GM21360 (cell line): ENCODE measurements around the gene ASCL2.
"Not testable (repeated sequence)": the region's sequence is repeated elsewhere in the genome, so short reads cannot be mapped to it uniquely, and the experiment has no call there.

ENCODE experiments used
- ATAC-seq: cut with Tn5 transposase; IDR thresholded peaks from one replicate; pipeline ENCODE4 v1.9.1; 2021; ENCODE audit warnings: mild to moderate bottlenecking, moderate library complexity; ENCODE audit not compliant: unreplicated experiment

The ASCL2 gene

DNA sequence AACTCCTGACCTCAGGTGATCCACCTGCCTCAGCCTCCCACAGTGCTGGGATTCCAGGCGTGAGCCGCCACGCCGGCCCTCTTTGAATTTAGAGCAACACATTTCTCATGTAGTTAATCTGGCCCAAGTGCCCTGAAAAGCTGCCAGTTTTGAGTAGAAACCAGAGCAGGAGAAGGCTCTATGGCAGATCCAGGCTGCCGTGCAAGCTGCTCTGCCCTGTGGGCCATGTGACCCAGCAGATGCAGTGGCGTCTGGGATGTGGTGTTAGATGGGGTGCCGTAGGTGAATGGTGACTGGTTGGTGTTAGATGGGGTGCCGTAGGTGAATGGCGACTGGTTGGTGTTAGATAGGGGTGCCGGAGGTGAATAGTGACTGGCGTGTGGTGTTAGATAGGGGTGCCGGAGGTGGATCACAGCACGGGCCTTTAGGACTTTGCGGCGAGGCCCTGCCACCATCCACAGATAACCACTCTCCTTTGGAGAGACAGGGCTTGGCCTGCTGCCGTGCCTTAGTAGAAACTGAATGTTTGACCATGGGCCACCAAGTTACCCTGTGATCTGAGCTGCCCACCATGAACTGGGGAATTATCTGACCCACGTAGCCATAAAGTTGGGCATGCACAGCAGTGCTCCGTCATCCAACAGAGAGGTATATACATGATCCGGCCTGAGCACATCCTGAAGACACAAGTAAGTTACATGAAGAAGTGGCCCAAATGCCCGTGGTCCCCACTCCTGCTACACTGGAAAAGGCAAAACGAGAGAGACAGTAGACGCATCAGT is 32.7 kb downstream of the ASCL2 start:
- no peak for ATAC-seq

DNA sequence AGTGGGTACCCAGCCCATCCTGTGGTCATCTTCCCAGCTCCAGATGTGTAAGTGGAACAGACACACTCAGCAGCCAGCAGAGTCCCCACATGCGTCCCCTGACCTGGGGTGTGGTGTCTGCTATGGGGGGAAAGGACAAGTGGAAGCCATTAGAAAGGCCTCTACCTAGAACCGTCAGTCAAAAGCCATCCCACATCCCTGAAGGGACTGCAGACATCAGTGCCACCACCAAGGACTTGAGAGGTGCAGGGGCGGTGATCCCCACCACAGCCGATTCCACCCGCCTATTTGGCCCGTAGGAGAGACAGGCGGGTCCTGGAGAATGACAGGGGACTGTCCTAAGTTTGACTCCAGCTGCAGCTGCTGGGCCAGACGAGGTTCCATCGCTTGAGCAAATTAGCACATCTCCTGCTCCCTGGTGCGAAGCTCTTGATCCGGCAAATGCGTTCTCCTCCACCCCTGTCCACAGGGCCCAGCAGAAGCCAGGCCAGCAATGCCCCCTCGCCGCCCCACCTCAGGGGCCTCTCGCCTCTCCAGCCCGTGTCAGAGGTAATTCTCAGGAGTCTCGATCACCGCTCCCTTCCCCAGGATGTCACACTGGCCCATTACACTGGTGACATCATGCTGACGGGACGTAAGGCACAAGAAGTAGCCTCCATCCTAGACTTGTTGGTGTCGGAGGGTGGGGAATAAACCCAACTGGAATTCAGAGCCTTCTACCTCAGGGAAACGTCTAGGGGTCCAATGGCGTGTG is 33.8 kb downstream of the ASCL2 start:
- ATAC-seq: not testable (repeated sequence)

DNA sequence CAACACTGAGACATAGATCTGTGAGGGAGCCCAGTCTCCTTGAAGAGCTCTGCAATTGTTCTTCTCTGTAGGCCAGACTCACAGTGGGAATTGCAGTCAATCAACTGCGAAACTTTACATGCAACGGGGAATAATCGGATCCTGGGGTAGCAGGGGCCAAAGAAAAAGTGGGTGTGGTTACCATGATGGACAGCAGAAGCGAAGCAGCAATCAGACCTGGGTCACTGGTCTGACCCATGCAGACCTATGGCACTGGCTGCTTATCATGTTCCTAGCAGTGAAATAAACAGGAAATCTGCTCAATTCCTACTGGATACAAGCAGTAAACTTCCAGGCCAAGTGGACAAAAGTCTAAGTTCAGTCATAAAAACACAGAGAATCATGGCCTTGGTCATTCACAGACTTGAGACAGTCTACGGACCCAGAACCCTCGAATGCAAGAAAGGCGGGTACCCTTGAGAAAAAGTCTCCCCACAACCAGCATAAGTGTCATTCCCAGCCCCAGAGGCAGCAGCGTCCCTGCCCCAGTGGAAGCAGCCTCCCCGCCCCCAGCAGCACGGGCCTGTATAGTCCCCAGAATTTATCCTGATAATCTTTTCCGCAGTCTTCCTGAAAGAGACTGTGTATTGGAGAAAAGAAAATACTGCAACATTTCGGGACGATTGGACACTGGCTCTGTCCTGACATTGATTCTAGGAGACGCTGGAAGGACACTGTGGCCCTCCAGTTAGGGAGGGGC is 34.6 kb downstream of the ASCL2 start:
- no peak for ATAC-seq

DNA sequence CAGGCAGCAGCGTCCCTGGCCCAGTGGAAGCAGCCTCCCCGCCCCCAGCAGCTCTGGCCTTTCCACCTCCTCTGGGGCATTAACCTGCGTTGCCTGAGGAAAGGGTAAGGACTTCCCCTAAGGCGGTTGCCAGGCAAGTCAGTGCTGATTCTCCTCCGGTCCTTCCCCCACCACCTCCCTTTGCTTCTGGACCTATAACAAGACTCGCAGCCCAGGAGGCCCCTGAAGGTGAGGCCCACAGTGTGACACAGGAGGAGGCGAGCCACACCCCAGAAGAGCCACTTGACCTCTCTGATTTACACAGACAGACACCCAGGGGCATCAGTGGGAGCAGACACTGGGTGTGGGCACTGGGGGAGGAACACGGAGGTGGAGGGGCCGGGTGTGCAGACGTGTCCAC is 35.4 kb downstream of the ASCL2 start:
- ATAC-seq: no peak

DNA sequence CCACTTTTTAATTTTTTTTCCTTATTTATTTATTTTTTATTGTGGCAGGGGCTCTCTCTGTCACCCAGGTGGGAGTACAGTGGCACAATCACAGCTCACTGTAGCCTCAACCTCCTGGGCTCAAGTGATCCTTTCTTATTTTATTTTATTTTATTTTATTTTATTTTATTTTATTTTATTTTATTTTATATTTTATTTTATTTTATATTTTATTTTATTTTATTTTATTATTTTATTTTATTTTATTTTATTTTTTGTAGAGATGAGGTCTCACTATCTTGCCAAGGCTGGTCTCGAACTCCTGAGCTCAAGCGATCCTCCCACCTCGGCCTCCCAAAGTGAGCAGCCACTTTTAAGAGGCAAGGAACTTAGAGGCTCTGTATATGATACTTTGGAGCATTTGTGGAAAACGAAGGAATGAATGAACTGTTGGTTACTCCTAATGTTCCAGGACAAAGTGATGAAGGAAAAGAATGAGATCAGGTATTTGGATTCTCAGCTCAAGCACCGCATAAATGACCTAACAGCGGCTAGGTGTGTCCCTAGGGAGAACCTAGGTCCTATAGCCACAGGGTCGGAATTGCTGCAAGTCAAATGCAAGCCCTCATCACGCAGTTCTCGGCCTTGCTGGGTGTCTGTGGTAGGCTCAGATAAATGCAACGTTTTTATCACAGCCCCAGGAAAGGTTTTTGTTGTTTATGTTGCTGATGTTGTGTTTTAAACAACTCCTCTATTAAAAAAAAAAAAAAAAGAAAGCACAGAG is 36.5 kb downstream of the ASCL2 start:
- ATAC-seq: no peak

DNA sequence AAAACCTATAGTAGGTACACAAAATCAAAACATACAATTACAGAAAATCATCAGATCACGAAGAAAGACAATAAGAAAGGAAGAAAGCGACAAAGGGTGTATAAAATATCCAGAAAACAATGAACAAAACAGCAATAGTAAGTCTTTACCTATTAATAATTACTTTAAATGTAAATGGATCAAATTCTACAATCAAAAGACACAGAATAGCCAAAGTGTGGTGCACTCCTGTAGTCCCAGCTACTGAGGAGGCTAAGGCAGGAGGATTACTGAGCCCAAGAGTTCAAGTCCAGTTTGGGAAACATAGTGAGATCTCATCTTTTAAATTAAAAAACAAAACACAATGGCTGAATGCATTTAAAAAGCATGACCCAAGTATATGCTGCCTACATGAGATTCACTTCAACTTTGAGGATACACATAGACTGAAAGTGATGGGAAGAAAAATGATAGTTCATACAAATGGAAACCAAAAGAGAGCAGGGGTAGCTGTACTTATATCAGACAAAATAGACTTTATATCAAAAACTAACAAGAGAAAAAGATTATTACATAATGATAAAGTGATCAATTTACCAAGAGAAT is 40.6 kb downstream of the ASCL2 start:
- ATAC-seq: no peak

DNA sequence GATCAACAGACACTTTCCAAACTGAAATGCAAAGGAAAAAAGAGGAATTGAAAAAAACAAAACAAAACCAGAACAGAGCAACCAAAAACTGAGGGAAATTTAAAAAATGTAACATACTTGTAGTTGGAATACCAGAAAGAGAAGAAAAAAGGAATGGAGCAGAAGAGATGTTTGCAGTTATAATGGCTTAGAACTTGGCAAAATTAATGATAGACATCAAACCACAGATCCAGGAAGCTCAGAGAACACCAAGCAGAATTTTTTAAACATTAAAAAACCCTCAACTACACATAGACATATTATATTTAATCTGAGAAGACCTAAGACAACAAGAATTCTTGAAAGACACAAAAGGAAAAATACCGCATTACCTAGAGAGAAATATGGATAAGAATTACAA is 46.1 kb downstream of the ASCL2 start:
- ATAC-seq: no peak

DNA sequence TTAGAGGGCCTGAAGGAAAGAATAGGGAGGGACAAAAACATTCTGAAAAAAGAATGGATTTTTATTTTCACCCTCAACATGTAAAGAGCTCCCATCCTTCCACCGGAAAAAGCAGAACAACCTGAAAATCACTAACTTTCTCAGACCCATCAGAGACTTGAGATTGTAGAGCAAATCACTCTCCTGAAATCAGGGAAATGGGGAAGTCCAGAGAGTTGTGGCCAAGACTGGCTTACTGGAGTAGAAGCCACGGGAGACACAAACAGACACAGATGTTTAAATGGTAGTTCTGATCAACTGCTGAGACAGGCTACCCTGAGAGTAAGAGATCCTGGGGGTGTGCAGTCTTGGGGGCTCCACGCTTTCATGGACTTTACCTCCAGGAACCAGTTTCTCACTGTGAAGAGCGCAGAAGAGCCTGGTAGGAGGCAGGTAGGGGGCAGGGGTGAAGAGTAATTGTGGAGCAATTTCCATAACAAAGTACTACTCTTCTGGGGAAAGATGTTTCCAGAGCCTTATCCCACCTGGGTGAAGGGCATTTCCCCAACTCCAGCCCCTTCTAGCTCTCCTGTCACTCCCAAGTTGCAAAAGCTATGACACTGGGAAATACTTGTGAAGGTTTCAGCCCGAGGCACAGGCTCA is 47.1 kb downstream of the ASCL2 start:
- no peak for ATAC-seq

DNA sequence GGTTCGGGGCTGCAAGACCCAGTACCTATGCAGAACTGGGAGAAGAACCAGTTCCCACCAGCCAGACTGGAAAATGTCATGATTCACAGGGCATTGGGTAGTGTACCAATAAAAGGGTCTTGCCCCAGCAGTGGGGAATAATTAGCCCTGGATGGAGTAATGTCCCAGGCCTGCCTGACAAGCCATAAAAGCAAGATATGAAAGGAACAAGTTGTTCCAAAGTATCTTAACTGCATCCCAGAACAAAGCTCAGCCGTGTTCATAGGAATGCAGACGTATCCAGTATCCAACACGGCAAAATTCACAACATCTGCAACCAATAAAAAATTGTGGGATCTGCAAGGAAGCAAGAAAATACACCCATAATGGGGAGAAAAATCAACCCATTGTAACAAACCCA is 47.9 kb downstream of the ASCL2 start:
- ATAC-seq: no peak

DNA sequence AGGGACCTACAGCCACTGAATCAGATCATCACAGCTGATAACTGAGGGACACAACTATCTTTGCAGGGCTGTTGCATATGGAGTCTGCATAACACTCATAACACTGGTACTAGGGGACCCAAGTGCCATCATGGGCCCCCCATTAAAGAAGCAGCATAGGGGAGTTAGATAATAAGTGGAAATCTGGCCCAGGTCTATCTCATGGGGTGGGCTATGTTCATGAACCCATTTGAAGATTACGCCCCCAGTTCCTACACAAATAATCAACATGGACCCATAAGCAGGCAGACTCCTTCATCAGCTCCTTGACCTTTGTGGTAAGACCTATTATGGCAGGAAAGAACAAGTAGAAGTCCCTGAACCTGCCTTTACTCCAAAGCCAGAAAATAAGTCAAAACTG is 48.8 kb downstream of the ASCL2 start:
- no peak for ATAC-seq

DNA sequence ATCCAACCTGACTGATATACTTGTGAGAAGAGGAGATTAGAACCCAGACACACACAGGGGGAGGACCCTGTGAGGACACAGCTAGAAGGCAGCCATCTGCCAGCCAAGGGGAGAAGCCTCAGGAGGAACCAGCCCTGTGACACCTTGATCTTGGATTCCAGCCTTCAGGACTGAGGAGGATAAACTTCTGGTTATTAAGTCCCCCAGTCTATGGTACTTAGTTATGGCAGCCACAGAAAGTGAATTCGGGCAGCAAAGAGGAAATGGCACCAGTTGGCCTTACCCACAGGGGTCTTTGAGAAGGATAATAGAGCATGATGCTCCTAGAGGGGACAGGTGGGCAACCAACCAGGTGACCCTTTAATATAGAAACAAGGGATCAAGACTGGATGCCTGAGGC is 49.4 kb downstream of the ASCL2 start:
- ATAC-seq: no peak

DNA sequence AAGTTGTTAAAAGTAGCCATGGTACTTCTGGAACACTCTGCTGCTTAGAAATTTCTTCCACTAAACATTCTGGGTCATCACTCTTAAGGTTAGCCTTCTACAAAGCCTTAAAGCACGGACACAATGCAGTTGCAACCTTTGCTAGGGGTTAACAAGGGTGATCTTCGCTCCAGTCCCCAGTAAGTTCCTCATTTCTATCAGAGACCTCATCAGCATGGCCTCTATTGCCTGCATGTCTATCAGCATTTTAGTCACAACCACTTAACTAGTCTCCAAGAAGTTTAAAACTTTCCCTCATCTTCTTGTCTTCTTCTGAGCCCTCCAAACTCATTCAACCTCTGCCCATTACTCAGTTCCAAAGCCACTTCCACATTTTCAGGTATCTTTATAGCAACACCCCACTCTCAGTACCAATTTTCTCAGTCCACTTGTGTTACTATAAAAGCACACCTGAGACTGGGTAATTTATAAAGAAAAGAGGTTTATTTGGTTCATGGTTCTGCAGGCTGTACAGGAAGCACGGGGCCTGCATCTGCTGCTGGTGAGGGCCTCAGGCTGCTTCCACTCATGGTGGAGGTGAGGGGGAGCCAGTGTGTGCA is 50.1 kb downstream of the ASCL2 start:
- no peak for ATAC-seq

DNA sequence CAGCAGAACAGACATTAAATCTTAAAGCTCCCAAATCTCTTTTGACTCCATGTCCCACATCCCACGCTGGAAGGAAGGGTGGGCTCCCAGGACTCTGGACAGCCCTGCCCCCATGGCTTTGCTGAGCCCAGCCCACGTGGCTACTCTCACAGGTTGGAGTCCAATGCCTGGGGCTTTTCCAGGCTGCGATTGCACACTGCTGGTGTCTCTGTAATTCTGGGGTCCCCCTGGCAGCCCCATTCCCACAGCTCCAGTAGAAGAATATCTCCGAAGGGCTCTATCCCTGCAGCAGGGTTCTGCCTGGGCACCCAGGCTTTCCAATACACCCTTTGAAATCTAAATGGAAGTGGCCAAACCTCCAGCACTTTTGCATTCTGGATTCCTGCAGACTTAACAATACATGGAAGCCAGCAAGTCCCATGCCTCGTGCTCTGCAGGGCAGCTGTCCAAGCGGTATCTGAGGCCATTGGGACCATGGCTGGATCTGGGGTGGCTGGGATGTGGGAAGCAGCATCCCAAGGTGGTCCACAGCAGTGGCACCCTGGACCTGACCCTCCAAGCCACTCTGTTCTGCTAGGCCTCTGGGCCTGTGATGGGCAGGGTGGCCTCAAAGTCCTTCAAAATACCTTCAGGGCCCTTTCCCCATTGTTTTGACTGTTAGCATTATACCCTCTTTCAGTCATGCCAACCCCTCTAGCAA is 50.9 kb downstream of the ASCL2 start:
- ATAC-seq: no peak
